Suprapubic skin (tissue), 4 donors: ENCODE data around the gene MYNN. TPM values are rescaled to one million over a fixed set of nuclear protein-coding genes. Genes with fewer than 3 reads are reported as not detected.

Source experiments
- DNase-seq, 2 donors: peaks; one replicate each; pipeline ENCODE4 v3.0.0-alpha.2; 2019; ENCODE audit warnings: low spot score in 2 of 2
- H3K27ac ChIP-seq: fragments of 200-600 bp; sonication (generic); one replicate; pipeline ENCODE4 v1.5.1; 2019
- H3K27me3 ChIP-seq: fragments of 200-600 bp; sonication (generic); one replicate; pipeline ENCODE4 v1.5.1; 2019
- H3K36me3 ChIP-seq: fragments of 200-600 bp; sonication (generic); one replicate; pipeline ENCODE4 v1.5.1; 2019
- H3K4me1 ChIP-seq: fragments of 200-600 bp; sonication (generic); one replicate; pipeline ENCODE4 v1.5.1; 2019
- H3K4me3 ChIP-seq: fragments of 200-600 bp; sonication (generic); one replicate; pipeline ENCODE4 v1.5.1; 2019; ENCODE audit warnings: mild to moderate bottlenecking
- H3K9me3 ChIP-seq: fragments of 200-600 bp; sonication (generic); one replicate; pipeline ENCODE4 v1.5.1; 2019
- EP300 ChIP-seq: sonication (generic); formaldehyde crosslinking; IDR thresholded peaks from one replicate; pipeline ENCODE4 v1.6.1; 2017; ENCODE audit warnings: antibody characterized with exemption
- POLR2A ChIP-seq, 2 donors: fragments of 450-650 bp; IDR thresholded peaks; one replicate each; pipeline ENCODE4 v1.6.1; 2017; ENCODE audit warnings: antibody characterized with exemption in 2 of 2, mild to moderate bottlenecking in 2 of 2, moderate library complexity in 2 of 2
- POLR2AphosphoS5 ChIP-seq, 3 donors: sonication (generic); formaldehyde crosslinking; IDR thresholded peaks; one replicate each; pipeline ENCODE4 v1.6.1; 2017; ENCODE audit warnings: antibody characterized with exemption in 3 of 3
- WGBS: methylation state at CpG from one replicate; pipeline ENCODE4 v1.1.5; 2018; 5-methylcytosine and 5-hydroxymethylcytosine counted together
- total RNA-seq, 4 donors: library from RNA; depleted of rRNA; stranded (reverse); fragments of >200 nt; gene quantifications; one replicate each; pipeline ENCODE4 v1.1.0, GENCODE V29; 2016
- TF ChIP-seq, protein P1 (sequence below), 2 donors: fragments of 200-600 bp in 1 of 2; fragments of 450-650 bp in 1 of 2; sonication (generic) in 1 of 2; IDR thresholded peaks; one replicate each; pipeline ENCODE4 v1.5.1; 2016 to 2019; ENCODE audit warnings: antibody characterized with exemption in 2 of 2, mild to moderate bottlenecking in 1 of 2, moderate library complexity in 1 of 2

The MYNN gene
- total RNA-seq, 4 donors from 2014 or later = 13.6 to 19.2 (median 18.0) TPM

DNA sequence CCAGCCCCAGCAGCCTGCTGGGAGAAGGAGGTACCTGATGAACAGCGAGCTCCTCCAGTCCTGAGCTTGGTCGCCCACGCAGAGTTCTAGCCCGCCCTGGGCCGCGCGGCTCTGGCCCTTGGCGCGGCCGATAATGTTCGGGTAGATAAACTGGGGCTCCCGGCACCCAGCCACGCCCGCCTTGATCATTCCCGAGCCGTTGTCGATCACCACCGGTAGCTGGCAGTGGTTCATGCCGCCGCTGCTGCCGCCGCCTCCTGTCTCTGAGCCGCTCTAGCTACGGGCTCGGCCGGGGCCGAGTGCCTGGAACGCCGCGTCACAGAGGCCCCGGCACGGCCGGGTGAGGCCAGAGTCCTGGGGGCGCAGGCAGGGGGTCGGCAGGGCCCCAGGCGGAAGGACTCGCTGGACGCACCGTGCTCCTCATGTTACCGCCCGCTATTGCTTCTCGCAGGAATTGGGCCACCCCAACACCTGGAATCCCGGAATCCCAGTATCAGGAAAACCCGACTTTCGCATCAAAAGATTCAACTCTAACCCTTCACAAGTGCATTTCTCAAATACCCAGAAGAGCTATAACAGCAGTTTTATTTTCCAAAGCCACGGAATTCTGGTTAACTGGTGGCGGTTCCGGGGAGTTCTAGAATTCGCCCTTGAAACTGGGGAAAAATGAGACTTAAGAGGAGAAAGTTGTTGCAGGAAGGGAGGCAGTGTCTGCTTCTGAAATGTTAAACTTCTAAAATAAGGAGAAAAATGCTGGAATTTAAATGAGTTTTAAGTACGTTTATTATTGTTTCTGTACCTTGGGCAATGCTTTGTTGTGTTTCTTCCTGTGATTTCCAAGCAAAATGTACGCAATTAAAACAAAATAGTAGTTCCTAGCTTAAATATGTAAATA is 3.7 kb upstream of the MYNN start, which contains the start of gene ACTRT3:
Gene ACTRT3 (minus strand): TSS at position 275 of the 895 bp plus-strand sequence. CDS start 41 bp downstream, at position 234.
- H3K4me3 ChIP-seq = peak within 1 kb of the TSS; percentile 74
- WGBS = 4% methylated on average over 23 of the region's 51 CpGs
- H3K36me3 ChIP-seq = no peaks in the 10 kb centered on the region
- no peaks in the 10 kb centered on the region for H3K9me3 ChIP-seq
- H3K4me1 ChIP-seq = peaks cover 12% of the 10 kb centered on the region
- peak; percentile 83 to 89 for DNase-seq
- TF ChIP-seq POLR2AphosphoS5 (IDR thresholded peaks at IDR 0.05) (no peak), POLR2A (IDR thresholded peaks at IDR 0.05) (no peak), EP300 (no peak)
- TF ChIP-seq, protein P1, sequence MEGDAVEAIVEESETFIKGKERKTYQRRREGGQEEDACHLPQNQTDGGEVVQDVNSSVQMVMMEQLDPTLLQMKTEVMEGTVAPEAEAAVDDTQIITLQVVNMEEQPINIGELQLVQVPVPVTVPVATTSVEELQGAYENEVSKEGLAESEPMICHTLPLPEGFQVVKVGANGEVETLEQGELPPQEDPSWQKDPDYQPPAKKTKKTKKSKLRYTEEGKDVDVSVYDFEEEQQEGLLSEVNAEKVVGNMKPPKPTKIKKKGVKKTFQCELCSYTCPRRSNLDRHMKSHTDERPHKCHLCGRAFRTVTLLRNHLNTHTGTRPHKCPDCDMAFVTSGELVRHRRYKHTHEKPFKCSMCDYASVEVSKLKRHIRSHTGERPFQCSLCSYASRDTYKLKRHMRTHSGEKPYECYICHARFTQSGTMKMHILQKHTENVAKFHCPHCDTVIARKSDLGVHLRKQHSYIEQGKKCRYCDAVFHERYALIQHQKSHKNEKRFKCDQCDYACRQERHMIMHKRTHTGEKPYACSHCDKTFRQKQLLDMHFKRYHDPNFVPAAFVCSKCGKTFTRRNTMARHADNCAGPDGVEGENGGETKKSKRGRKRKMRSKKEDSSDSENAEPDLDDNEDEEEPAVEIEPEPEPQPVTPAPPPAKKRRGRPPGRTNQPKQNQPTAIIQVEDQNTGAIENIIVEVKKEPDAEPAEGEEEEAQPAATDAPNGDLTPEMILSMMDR (IDR thresholded peaks at IDR 0.05) = no peak
- H3K27ac ChIP-seq = peak within 1 kb of the TSS; percentile 91
- H3K27me3 ChIP-seq = no peaks in the 10 kb centered on the region

DNA sequence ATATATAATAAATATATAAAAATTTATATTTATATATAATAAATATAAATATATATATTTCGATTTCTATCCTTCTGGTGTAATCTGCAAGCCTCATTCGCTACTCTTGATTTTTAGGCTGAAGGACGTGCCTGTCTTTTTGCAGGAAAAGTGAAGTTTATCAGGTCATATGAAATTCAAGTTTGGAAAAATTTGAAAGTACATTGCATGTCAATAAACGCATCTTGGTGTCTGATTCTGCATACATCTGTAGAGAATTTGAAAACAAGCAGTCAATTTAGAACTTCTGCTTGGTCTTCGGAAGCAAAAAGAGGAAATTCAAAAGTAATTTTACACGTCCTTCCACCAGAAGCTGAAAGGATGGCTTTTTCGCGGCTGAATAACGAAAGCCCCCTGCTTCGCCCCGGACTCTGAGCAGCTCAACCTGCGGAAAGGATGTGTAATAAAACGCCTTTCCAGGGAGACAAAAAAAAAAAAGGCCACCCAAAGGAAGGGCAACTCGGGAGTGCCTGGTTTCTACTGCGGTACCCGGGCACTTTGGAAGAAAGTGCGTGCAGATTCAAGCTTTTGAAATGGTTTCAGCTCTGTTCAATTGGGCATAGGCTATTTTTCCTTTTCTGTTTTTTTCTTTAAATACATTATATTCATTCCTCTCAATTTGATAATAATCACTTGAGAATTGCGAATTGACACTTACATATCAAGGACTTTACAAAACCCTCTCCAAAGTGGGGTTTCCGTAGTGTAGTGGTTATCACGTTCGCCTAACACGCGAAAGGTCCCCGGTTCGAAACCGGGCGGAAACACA is 1.5 kb upstream of the MYNN start:
- peak in 1 of 3 donors; percentile 11 for TF ChIP-seq POLR2AphosphoS5 (IDR thresholded peaks at IDR 0.05)
- no peak for TF ChIP-seq POLR2A (IDR thresholded peaks at IDR 0.05)
- Histone ChIP-seq H3K27ac (peak overlapping the region; percentile 99), H3K4me3 (peak overlapping the region; percentile 74), H3K4me1 (peaks cover 26% of the 10 kb centered on the region), H3K9me3 (no peaks in the 10 kb centered on the region), H3K27me3 (no peaks in the 10 kb centered on the region), H3K36me3 (peaks cover under 1% of the 10 kb centered on the region)
- under 1% methylated on average over 27 of the region's 27 CpGs for WGBS
- DNase-seq = peak in 1 of 2 donors; percentile 61

DNA sequence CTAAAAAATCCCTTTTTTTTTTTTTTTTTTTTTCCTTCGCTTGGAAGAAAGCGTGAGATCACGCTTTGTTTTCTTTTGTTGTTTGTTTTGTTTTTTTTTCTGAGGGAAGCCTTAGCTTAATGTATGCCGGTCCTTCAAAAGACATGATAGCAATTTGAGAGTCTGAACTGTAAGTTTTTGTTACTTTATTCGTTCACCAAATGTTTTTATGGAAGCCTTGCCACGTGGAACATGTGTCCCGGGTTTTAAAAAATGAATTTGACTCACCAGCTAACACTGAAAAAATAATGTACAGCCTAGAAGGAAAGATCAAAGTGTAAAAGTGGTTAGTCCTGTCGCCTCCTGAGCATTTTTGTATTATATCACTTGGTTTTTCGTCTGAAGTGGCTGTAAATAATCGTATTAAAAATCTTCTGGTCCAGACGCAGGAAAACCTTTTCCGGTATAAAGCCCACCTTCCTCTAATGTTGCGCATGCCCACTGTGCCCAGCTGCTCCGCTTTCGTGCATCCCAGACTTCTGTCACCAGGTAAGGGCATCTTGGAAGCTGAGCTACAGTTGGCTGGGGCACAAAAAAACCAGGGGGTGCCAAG is 795 bp upstream of the MYNN start:
- Histone ChIP-seq H3K9me3 (no peaks in the 10 kb centered on the region), H3K27ac (peak overlapping the region; percentile 99), H3K4me1 (peaks cover 26% of the 10 kb centered on the region), H3K36me3 (peaks cover 6% of the 10 kb centered on the region), H3K4me3 (peak overlapping the region; percentile 74), H3K27me3 (no peaks in the 10 kb centered on the region)
- no peak for DNase-seq
- TF ChIP-seq POLR2AphosphoS5 (IDR thresholded peaks at IDR 0.05) (peak in 1 of 3 donors; percentile 2), POLR2A (IDR thresholded peaks at IDR 0.05) (no peak)
- WGBS = under 1% methylated on average over 15 of the region's 15 CpGs

DNA sequence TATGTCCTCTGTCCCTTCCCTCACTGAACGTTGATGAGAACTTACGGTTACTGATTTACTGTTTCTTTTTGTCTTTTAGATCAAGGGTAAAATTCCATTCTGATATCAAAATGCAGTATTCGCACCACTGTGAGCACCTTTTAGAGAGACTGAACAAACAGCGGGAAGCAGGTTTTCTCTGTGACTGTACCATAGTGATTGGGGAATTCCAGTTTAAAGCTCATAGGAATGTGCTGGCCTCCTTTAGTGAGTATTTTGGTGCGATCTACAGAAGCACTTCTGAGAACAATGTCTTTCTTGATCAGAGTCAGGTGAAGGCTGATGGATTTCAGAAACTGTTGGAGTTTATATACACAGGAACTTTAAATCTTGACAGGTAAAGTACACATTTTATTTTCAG is 990 bp downstream of the MYNN start:
- H3K4me3 ChIP-seq = peak overlapping the region; percentile 74
- H3K36me3 ChIP-seq = peaks cover 23% of the 10 kb centered on the region
- H3K4me1 ChIP-seq = peaks cover 26% of the 10 kb centered on the region
- no peak for DNase-seq
- H3K27ac ChIP-seq = no peak overlapping the region
- TF ChIP-seq EP300 = no peak
- no peak for TF ChIP-seq POLR2AphosphoS5 (IDR thresholded peaks at IDR 0.05)
- TF ChIP-seq, protein P1 (IDR thresholded peaks at IDR 0.05) = no peak
- TF ChIP-seq POLR2A (IDR thresholded peaks at IDR 0.05) = no peak
- WGBS = 38% methylated on average over 5 of the region's 5 CpGs
- H3K27me3 ChIP-seq = no peaks in the 10 kb centered on the region
- no peaks in the 10 kb centered on the region for H3K9me3 ChIP-seq

DNA sequence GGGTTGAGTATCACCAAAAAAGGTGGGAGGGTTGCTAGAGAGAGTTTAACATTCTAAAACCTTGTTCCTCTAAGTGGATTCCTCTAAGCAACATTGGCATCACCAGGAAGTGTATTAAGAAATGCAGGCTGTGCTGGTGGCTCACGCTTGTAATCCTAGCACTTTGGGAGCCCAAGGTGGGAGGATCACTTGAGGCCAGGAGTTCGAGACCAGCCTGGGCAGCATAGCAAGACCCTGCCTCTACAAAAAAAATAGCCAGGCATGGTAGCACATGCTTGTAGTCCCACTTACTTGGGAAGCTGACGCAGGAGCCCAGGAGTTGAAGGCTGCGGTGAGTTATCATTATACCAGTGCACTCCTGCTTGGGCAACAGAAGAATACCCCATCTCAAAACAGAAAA is 4.6 kb downstream of the MYNN start:
- TF ChIP-seq EP300 (no peak), POLR2A (IDR thresholded peaks at IDR 0.05) (no peak), POLR2AphosphoS5 (IDR thresholded peaks at IDR 0.05) (no peak)
- TF ChIP-seq, protein P1 (IDR thresholded peaks at IDR 0.05) = no peak
- Histone ChIP-seq H3K36me3 (peaks cover 59% of the 10 kb centered on the region), H3K9me3 (no peaks in the 10 kb centered on the region), H3K27ac (no peak overlapping the region), H3K27me3 (no peaks in the 10 kb centered on the region), H3K4me1 (peaks cover 26% of the 10 kb centered on the region), H3K4me3 (no peak overlapping the region)
- DNase-seq = no peak
- WGBS = 69% methylated on average over 4 of the region's 4 CpGs
